Loucy (cell line): ENCODE results near the gene ABTB2.
A peak's percentile ranks its signal among the peaks of the same experiment; 100 is the strongest.

Source experiments
- H2AFZ ChIP-seq: fragments of 200-600 bp; sonication (generic); 2 replicates; pipeline ENCODE4 v1.6.0; 2016; ENCODE audit warnings: antibody characterized with exemption, mild to moderate bottlenecking, low read length, moderate library complexity
- H3F3A ChIP-seq: fragments of 200-600 bp; 2 replicates; pipeline ENCODE4 v1.6.0; 2016; ENCODE audit warnings: antibody characterized with exemption, low read depth, mild to moderate bottlenecking
- H3K27me3 ChIP-seq: fragments of 200-600 bp; sonication (generic); 2 replicates; pipeline ENCODE4 v1.6.1; 2014; ENCODE audit warnings: low read length, mild to moderate bottlenecking; ENCODE audit not compliant: insufficient read depth, poor library complexity, severe bottlenecking
- H3K36me3 ChIP-seq: fragments of 200-600 bp; sonication (generic); 2 replicates; pipeline ENCODE4 v1.6.1; 2016; ENCODE audit warnings: low read length; ENCODE audit not compliant: insufficient read depth
- H3K4me1 ChIP-seq: fragments of 200-600 bp; sonication (generic); 2 replicates; pipeline ENCODE4 v1.5.1; 2014; ENCODE audit warnings: low read length, mild to moderate bottlenecking; ENCODE audit not compliant: insufficient read depth, poor library complexity, severe bottlenecking
- H3K4me2 ChIP-seq: fragments of 200-600 bp; sonication (generic); 2 replicates; pipeline ENCODE4 v1.6.0; 2014; ENCODE audit warnings: antibody characterized with exemption, low read length, low read depth, mild to moderate bottlenecking; ENCODE audit not compliant: poor library complexity, severe bottlenecking
- H3K4me3 ChIP-seq: fragments of 200-600 bp; sonication (generic); 2 replicates; pipeline ENCODE4 v1.5.1; 2014; ENCODE audit warnings: low read length, mild to moderate bottlenecking, mixed read lengths; ENCODE audit not compliant: poor library complexity, severe bottlenecking
- H3K79me2 ChIP-seq: fragments of 200-600 bp; sonication (generic); 2 replicates; pipeline ENCODE4 v1.6.1; 2014; ENCODE audit warnings: low read length; ENCODE audit not compliant: insufficient read depth
- H3K9ac ChIP-seq: fragments of 200-600 bp; sonication (generic); 2 replicates; pipeline ENCODE4 v1.6.0; 2014; ENCODE audit warnings: mild to moderate bottlenecking, low read depth, low read length, moderate library complexity; ENCODE audit not compliant: poor library complexity, severe bottlenecking
- H3K9me2 ChIP-seq: fragments of 200-600 bp; sonication (generic); replicated peaks from 2 replicates; pipeline ENCODE4 v1.6.1; 2016; ENCODE audit warnings: low read depth, low read length, mixed read lengths
- H3K9me3 ChIP-seq: fragments of 200-600 bp; sonication (generic); 2 replicates; pipeline ENCODE4 v1.6.1; 2014; ENCODE audit warnings: mild to moderate bottlenecking, antibody characterized with exemption, low read length, low read depth; ENCODE audit not compliant: insufficient read depth
- H4K20me1 ChIP-seq: fragments of 200-600 bp; sonication (generic); 2 replicates; pipeline ENCODE4 v1.6.0; 2014; ENCODE audit warnings: antibody characterized with exemption, low read length, mild to moderate bottlenecking; ENCODE audit not compliant: insufficient read depth, poor library complexity, severe bottlenecking
- CTCF ChIP-seq: fragments of 200-600 bp; sonication (generic); conservative IDR thresholded peaks from 2 replicates; pipeline ENCODE4 v1.5.1; 2014; ENCODE audit warnings: mild to moderate bottlenecking, antibody characterized with exemption, low read length
- EZH2phosphoT487 ChIP-seq: fragments of 200-600 bp; IDR thresholded peaks from 2 replicates; pipeline ENCODE4 v1.6.1; 2018; ENCODE audit warnings: antibody characterized with exemption, mild to moderate bottlenecking, moderate library complexity, borderline replicate concordance

ABTB2 gene

DNA sequence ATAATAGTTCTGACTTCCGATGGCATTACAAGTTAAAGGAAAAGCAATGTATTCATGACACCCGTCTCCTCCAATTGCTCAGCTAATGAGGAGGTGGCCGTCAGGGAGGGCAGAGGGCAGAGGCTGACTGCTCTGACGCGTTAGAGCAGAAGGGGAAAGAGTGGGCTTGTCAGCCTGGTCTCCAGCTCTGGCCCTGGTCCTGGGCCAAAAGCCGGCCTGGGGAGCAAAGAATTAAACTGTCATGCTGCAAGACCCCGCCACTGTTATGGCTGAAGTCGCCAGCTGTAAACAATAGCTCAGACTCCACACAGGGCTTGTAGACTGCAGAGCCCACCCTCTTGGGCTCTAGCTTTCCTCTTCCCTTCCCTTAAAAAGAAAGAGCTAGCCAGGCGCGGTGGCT, 132.7 kb downstream of the ABTB2 start:
- no peaks in the 10 kb centered on the region for H3K27me3 ChIP-seq
- TF ChIP-seq CTCF (no peak), EZH2phosphoT487 (no peak)
- H3K4me2 ChIP-seq: no peak overlapping the region
- no peak overlapping the region for H2AFZ ChIP-seq
- no peaks in the 10 kb centered on the region for H3K9me2 ChIP-seq
- no peak overlapping the region for H3K4me3 ChIP-seq
- no peaks in the 10 kb centered on the region for H3K79me2 ChIP-seq
- H4K20me1 ChIP-seq: no peaks in the 10 kb centered on the region
- H3K9me3 ChIP-seq: no peaks in the 10 kb centered on the region
- H3K36me3 ChIP-seq: no peaks in the 10 kb centered on the region
- no peaks in the 10 kb centered on the region for H3F3A ChIP-seq
- peaks cover 30% of the 10 kb centered on the region for H3K4me1 ChIP-seq
- H3K9ac ChIP-seq: no peak overlapping the region

DNA sequence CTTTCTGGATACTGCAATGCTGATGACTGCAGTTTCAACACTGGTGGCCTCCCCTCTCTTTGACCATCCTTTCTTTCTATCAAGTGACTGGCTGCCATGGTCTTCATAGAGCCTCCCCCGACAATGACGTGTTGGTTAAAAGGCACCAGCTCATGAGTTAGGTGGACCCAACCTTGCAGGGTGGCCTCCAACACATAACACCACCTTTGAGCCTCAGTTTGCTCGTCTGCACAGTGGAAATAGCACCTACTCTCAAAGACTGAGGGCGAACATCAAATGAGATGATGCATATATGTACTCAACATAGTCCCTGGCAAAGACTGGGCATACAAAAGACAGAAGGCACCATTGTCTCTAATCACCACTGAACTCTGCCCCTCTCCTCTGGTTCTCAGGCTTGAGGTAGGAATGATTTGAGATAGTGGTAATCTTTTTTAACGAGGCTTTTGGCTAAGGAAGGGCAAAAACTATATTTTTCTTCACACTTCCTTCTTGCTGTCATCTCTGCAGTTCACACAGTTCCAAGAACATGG, 133.3 kb downstream of the ABTB2 start:
- no peak overlapping the region for H2AFZ ChIP-seq

DNA sequence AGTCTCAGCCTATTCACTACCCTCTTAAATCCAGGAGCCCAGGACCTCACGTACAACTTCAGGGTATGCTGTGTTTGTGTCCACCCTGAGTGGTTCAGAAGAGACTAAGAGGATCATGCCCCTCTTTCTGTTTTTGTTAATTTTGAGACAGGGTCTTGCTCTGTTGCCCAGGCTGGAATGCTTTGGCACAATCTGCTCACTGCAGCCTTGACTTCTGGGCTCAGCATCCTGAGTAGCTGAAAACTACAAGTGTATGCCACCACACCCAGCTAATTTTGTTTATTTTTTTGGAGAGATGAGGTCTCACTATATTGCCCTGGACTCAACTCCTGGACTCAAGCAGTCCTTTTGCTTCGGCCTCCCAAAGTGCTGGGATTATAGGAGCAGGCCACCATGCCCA, 133.9 kb downstream of the ABTB2 start:
- Histone ChIP-seq H3K4me1 (peaks cover 30% of the 10 kb centered on the region), H2AFZ (no peak overlapping the region), H3K9me2 (no peaks in the 10 kb centered on the region), H3K9ac (peak overlapping the region; percentile 67), H3K4me2 (no peak overlapping the region), H3K36me3 (no peaks in the 10 kb centered on the region), H4K20me1 (no peaks in the 10 kb centered on the region), H3K79me2 (no peaks in the 10 kb centered on the region), H3K27me3 (no peaks in the 10 kb centered on the region), H3K9me3 (no peaks in the 10 kb centered on the region), H3F3A (no peaks in the 10 kb centered on the region), H3K4me3 (no peak overlapping the region)
- TF ChIP-seq CTCF (no peak), EZH2phosphoT487 (no peak)

More for the DNA sequence above, 133.3 kb downstream of the ABTB2 start:
- Histone ChIP-seq H3F3A (no peaks in the 10 kb centered on the region), H3K4me1 (peaks cover 30% of the 10 kb centered on the region), H3K36me3 (no peaks in the 10 kb centered on the region), H4K20me1 (no peaks in the 10 kb centered on the region), H3K4me2 (no peak overlapping the region), H3K9me2 (no peaks in the 10 kb centered on the region), H3K4me3 (no peak overlapping the region), H3K9me3 (no peaks in the 10 kb centered on the region), H3K9ac (no peak overlapping the region), H3K27me3 (no peaks in the 10 kb centered on the region), H3K79me2 (no peaks in the 10 kb centered on the region)
- TF ChIP-seq EZH2phosphoT487 (no peak), CTCF (no peak)
